AG20443 (cell line): ENCODE measurements around the gene SPAG16.
A peak's percentile ranks its signal among the peaks of the same experiment; 100 is the strongest.

ENCODE experiments used
- DNase-seq: peaks from one replicate; pipeline ENCODE4 v3.0.0; 2012; ENCODE audit warnings: low spot score, mixed read lengths

SPAG16 gene

GRCh38 chr2:214076527-214076926 lies 792.3 kb downstream of the SPAG16 start:
- DNase-seq = peak; percentile 9

GRCh38 chr2:214077727-214078126 lies 793.5 kb downstream of the SPAG16 start:
- peak; percentile 8 for DNase-seq

GRCh38 chr2:214079032-214079431 lies 794.8 kb downstream of the SPAG16 start:
- DNase-seq = no peak

GRCh38 chr2:214088536-214088935 lies 804.3 kb downstream of the SPAG16 start:
- no peak for DNase-seq

- no peak for DNase-seq
These were observed 812.0 kb downstream of the SPAG16 start for GRCh38 chr2:214096208-214096715.

- DNase-seq = no peak
These were observed 814.5 kb downstream of the SPAG16 start for GRCh38 chr2:214098811-214099210.

- DNase-seq = no peak
These were observed 816.2 kb downstream of the SPAG16 start for GRCh38 chr2:214100488-214100887.

GRCh38 chr2:214103276-214104001 lies 819.2 kb downstream of the SPAG16 start:
- no peak for DNase-seq

GRCh38 chr2:214104219-214104618 lies 820.0 kb downstream of the SPAG16 start:
- DNase-seq = no peak

- no peak for DNase-seq
These were observed 820.7 kb downstream of the SPAG16 start for GRCh38 chr2:214104967-214105366.

GRCh38 chr2:214107726-214108125 lies 823.5 kb downstream of the SPAG16 start:
- no peak for DNase-seq

- no peak for DNase-seq
These were observed 824.3 kb downstream of the SPAG16 start for GRCh38 chr2:214108598-214108997.

- DNase-seq = no peak
These were observed 832.8 kb downstream of the SPAG16 start for GRCh38 chr2:214117054-214117453.

- DNase-seq = no peak
These were observed 841.9 kb downstream of the SPAG16 start for GRCh38 chr2:214126135-214126534.

- DNase-seq = no peak
These were observed 842.9 kb downstream of the SPAG16 start for GRCh38 chr2:214127170-214127569.

- peak; percentile 76 for DNase-seq
These were observed 843.3 kb downstream of the SPAG16 start for GRCh38 chr2:214127571-214127970.

GRCh38 chr2:214128040-214128439 lies 843.8 kb downstream of the SPAG16 start:
- DNase-seq = no peak

- no peak for DNase-seq
These were observed 845.9 kb downstream of the SPAG16 start for GRCh38 chr2:214130114-214130513.

- no peak for DNase-seq
These were observed 851.7 kb downstream of the SPAG16 start for GRCh38 chr2:214135966-214136365.

- DNase-seq = no peak
These were observed 854.5 kb downstream of the SPAG16 start for GRCh38 chr2:214138779-214139178.

GRCh38 chr2:214139630-214140284 lies 855.5 kb downstream of the SPAG16 start:
- no peak for DNase-seq

- DNase-seq = no peak
These were observed 872.7 kb downstream of the SPAG16 start for GRCh38 chr2:214156971-214157370.

GRCh38 chr2:214158851-214159250 lies 874.6 kb downstream of the SPAG16 start:
- DNase-seq = no peak

GRCh38 chr2:214169281-214169680 lies 885.0 kb downstream of the SPAG16 start:
- DNase-seq = no peak
